Lung (tissue), 13 donors: Measurements from ENCODE around the gene ANKRD42. TPM values are rescaled to one million over a fixed set of nuclear protein-coding genes. Genes with fewer than 3 reads are reported as not detected.

Source experiments
- ATAC-seq: fragments of 200-7000 bp; cut with Tn5 transposase; one replicate; pipeline ENCODE4 v1.9.1; 2020; ENCODE audit warnings: moderate number of reproducible peaks; ENCODE audit not compliant: insufficient read depth, low FRiP score
- DNase-seq, 3 donors: peaks; one replicate each; pipeline ENCODE4 v3.0.0-alpha.2; 2013 to 2017
- H3K27ac ChIP-seq, 2 donors: one replicate each; pipeline ENCODE4 v1.5.1; 2013; ENCODE audit warnings: mild to moderate bottlenecking in 2 of 2, moderate library complexity in 2 of 2, control low read depth in 1 of 2, inconsistent platforms in 1 of 2, low read depth in 1 of 2, low read length in 1 of 2
- H3K27me3 ChIP-seq, 3 donors: one replicate each; pipeline ENCODE4 v1.5.1; 2013; ENCODE audit warnings: low read length in 2 of 3; ENCODE audit not compliant: control insufficient read depth in 3 of 3, insufficient read depth in 3 of 3
- H3K36me3 ChIP-seq, 4 donors: one replicate each; pipeline ENCODE4 v1.5.1; 2013; ENCODE audit warnings: low read length in 4 of 4, mild to moderate bottlenecking in 1 of 4, moderate library complexity in 1 of 4; ENCODE audit not compliant: control insufficient read depth in 4 of 4, insufficient read depth in 4 of 4
- H3K4me1 ChIP-seq, 5 donors: one replicate each; pipeline ENCODE4 v1.5.1; 2013; ENCODE audit warnings: low read length in 5 of 5, mild to moderate bottlenecking in 2 of 5, moderate library complexity in 1 of 5; ENCODE audit not compliant: control insufficient read depth in 5 of 5, insufficient read depth in 5 of 5
- H3K4me3 ChIP-seq: one replicate; pipeline ENCODE4 v1.5.1; 2013; ENCODE audit warnings: mild to moderate bottlenecking, control low read depth, moderate library complexity
- H3K9ac ChIP-seq, 2 donors: one replicate each; pipeline ENCODE4 v1.5.1; 2013; ENCODE audit warnings: low read length in 2 of 2, control low read depth in 1 of 2; ENCODE audit not compliant: insufficient read depth in 1 of 2
- H3K9me3 ChIP-seq, 4 donors: one replicate each; pipeline ENCODE4 v1.5.1; 2013; ENCODE audit warnings: low read length in 3 of 4, mild to moderate bottlenecking in 1 of 4, moderate library complexity in 1 of 4; ENCODE audit not compliant: control insufficient read depth in 4 of 4, insufficient read depth in 3 of 4
- WGBS, 2 donors: extraction: QIAGEN DNeasy Blood & Tissue Kit; methylation state at CpG; one replicate each; pipeline ENCODE4 v1.1.7; 2013; 5-methylcytosine and 5-hydroxymethylcytosine counted together
- polyA plus RNA-seq, 2 donors: library from polyadenylated mRNA; stranded (reverse); fragments of 200-250 nt; gene quantifications; one replicate each; pipeline ENCODE4 v1.2.1, GENCODE V29; 2013
- small RNA-seq: library from RNA; depleted of rRNA; stranded (forward); fragments of <200 nt; gene quantifications from one replicate; pipeline ENCODE3, GENCODE V24; 2014; ENCODE audit warnings: low replicate concordance
- total RNA-seq, 2 donors: library from RNA; depleted of rRNA in 1 of 2; stranded (reverse); fragments of >200 nt in 1 of 2; gene quantifications; one replicate each; pipeline ENCODE4 v1.2.1, GENCODE V29; 2014 to 2021
- TF ChIP-seq, protein P1 (sequence below): IDR thresholded peaks from 2 replicates; pipeline ENCODE4 v1.5.1; 2012; ENCODE audit warnings: mild to moderate bottlenecking; ENCODE audit errors: control extremely low read depth, extremely low read depth
- donor health status: control.
- donor health status: control.
- donor health status: Bipolar disorder and iron deficiency.
- donor health status: healthy.
- donor health status: DM: yes; HTN: yes; CAD: no.

Gene ANKRD42
- total and polyA plus RNA-seq, 4 donors, result 7.5 to 20.3 (median 12.5) TPM

DNA sequence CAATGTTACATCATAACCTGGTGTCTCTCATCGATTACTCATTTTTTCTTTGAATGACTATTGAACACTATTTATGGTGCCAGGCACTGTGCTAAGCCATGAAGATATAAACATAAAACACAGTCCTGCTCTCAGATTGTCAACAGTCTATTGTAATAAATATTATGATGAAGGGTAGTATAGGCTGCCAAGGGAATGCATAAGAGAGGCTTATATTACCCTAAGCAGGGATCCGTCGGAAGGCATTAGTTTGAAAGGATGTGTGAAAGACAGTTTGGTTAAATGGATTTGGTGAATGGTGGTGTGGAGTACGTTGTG lies 99.9 kb downstream of the ANKRD42 start:
- Histone ChIP-seq H3K36me3 (no peaks in the 10 kb centered on the region), H3K27ac (no peak overlapping the region), H3K4me3 (no peak overlapping the region), H3K4me1 (peaks cover 0 to 4% (median 0%) of the 10 kb centered on the region in 5 donors), H3K9me3 (no peaks in the 10 kb centered on the region), H3K9ac (no peak overlapping the region), H3K27me3 (no peaks in the 10 kb centered on the region)
- TF ChIP-seq, protein P1, sequence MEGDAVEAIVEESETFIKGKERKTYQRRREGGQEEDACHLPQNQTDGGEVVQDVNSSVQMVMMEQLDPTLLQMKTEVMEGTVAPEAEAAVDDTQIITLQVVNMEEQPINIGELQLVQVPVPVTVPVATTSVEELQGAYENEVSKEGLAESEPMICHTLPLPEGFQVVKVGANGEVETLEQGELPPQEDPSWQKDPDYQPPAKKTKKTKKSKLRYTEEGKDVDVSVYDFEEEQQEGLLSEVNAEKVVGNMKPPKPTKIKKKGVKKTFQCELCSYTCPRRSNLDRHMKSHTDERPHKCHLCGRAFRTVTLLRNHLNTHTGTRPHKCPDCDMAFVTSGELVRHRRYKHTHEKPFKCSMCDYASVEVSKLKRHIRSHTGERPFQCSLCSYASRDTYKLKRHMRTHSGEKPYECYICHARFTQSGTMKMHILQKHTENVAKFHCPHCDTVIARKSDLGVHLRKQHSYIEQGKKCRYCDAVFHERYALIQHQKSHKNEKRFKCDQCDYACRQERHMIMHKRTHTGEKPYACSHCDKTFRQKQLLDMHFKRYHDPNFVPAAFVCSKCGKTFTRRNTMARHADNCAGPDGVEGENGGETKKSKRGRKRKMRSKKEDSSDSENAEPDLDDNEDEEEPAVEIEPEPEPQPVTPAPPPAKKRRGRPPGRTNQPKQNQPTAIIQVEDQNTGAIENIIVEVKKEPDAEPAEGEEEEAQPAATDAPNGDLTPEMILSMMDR, result no peak
- 83 to 85% methylated on average over 4 of the region's 4 CpGs for WGBS, 2 donors
- no peak for ATAC-seq
- DNase-seq, result no peak

DNA sequence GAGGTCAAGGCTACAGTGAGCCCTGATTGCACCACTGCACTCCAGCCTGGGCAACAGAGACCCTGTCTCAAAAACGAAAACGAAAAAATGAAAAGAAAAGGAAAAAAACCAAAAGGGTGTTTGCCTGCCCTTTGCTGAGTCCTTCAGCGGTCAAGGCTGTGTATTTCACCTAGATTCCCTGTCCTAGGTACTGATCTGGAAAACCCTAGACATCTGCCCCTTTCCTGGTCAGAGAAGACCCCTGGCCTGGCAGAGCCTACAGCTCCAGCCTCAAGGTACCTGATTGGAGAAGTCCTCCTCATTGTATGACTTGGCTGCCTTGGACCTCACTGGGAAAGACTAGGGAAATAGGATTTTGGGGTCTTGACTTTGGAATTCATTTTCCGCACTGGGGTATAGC lies 100.7 kb downstream of the ANKRD42 start:
- DNase-seq, result no peak
- no peak for ATAC-seq
- Histone ChIP-seq H3K36me3 (no peaks in the 10 kb centered on the region), H3K27me3 (no peaks in the 10 kb centered on the region), H3K9me3 (no peaks in the 10 kb centered on the region), H3K9ac (no peak overlapping the region), H3K27ac (no peak overlapping the region), H3K4me3 (no peak overlapping the region), H3K4me1 (peaks cover 0 to 4% (median 0%) of the 10 kb centered on the region in 5 donors)
- TF ChIP-seq, protein P1, result no peak
- 90 to 96% methylated on average over 4 of the region's 4 CpGs for WGBS, 2 donors

Small RNA genes within 50 kb of the gene (small RNA-seq; reads per million reads assigned to genes)
- gene AP000873.5, result not detected

Other genes with a start within 250 kb of the ANKRD42 start
- 10 to 100 TPM; 12.4 to 25.5 TPM for gene RAB30, start 121.8 kb upstream of the ANKRD42 start, total RNA-seq
- 1 to 10 TPM; 1.6 to 2.7 TPM for gene RAB30, start 121.8 kb upstream of the ANKRD42 start, polyA plus RNA-seq
- gene PCF11, start 36.6 kb upstream of the ANKRD42 start, total RNA-seq, result 10 to 100 TPM; 60.6 to 63.3 TPM
- gene PCF11, start 36.6 kb upstream of the ANKRD42 start, polyA plus RNA-seq, result 10 to 100 TPM; 28.9 to 29.5 TPM
- gene CCDC90B, start 92.7 kb downstream of the ANKRD42 start, total RNA-seq, result 10 to 100 TPM; 19.0 to 60.9 TPM
- gene CCDC90B, start 92.7 kb downstream of the ANKRD42 start, polyA plus RNA-seq, result 10 to 100 TPM; 18.8 to 24.6 TPM